PC-3 (cell line): ENCODE data around the gene ZNF101. TPM values are rescaled to one million over a fixed set of nuclear protein-coding genes. Genes with fewer than 3 reads are reported as not detected.

Experiments
- ATAC-seq: fragments of 200-7000 bp; cut with Tn5 transposase; 2 replicates; pipeline ENCODE4 v1.9.1; 2020; ENCODE audit warnings: mild to moderate bottlenecking, moderate library complexity
- BruUV-seq: library from RNA; stranded (reverse); fragments of 400-500 nt; replicated peaks from 2 replicates; lab custom pipeline; 2021; lab: Mats Ljungman, UMichigan
- CTCF ChIA-PET: fragments of 300-600 bp; sonication (Branson Sonifier 250); formaldehyde crosslinking; loops from one replicate; lab custom pipeline; 2022; ENCODE audit warnings: antibody characterized with exemption; lab: Charles Lee
- POLR2A ChIA-PET: fragments of 300-600 bp; sonication (Branson Sonifier 250); formaldehyde crosslinking; loops from one replicate; lab custom pipeline; 2022; ENCODE audit warnings: antibody characterized with exemption; ENCODE audit not compliant: unreplicated experiment; lab: Charles Lee
- DNase-seq: peaks from one replicate; pipeline ENCODE4 v3.0.0-alpha.2; 2015
- H2AFZ ChIP-seq: fragments of 300-600 bp; sonication (generic); 2 replicates; pipeline ENCODE4 v1.6.0; 2016; ENCODE audit warnings: antibody characterized with exemption, low read length
- H3F3A ChIP-seq: fragments of 300-600 bp; sonication (generic); one replicate; pipeline ENCODE4 v1.6.0; 2017; ENCODE audit warnings: antibody characterized with exemption, low read length, control low read depth, mild to moderate bottlenecking; ENCODE audit not compliant: unreplicated experiment
- H3K27ac ChIP-seq: fragments of 300-600 bp; sonication (generic); 2 replicates; pipeline ENCODE4 v1.5.1; 2016; ENCODE audit warnings: mild to moderate bottlenecking, low read length
- H3K27me3 ChIP-seq: fragments of 300-600 bp; sonication (generic); 2 replicates; pipeline ENCODE4 v1.6.1; 2016; ENCODE audit warnings: low read length, mixed read lengths
- H3K36me3 ChIP-seq: fragments of 300-600 bp; sonication (generic); 2 replicates; pipeline ENCODE4 v1.6.1; 2016; ENCODE audit warnings: low read depth, mixed run types, low read length, mixed read lengths
- H3K4me1 ChIP-seq: fragments of 300-600 bp; sonication (generic); 2 replicates; pipeline ENCODE4 v1.5.1; 2016; ENCODE audit warnings: low read length; ENCODE audit not compliant: insufficient read depth
- H3K4me2 ChIP-seq: fragments of 300-600 bp; sonication (generic); 2 replicates; pipeline ENCODE4 v1.6.0; 2016; ENCODE audit warnings: low read length
- H3K4me3 ChIP-seq: fragments of 300-600 bp; sonication (generic); 2 replicates; pipeline ENCODE4 v1.5.1; 2016; ENCODE audit warnings: mild to moderate bottlenecking, low read length, mixed read lengths
- H3K79me2 ChIP-seq: fragments of 300-600 bp; sonication (generic); 2 replicates; pipeline ENCODE4 v1.6.1; 2017; ENCODE audit warnings: low read length, mixed read lengths
- H3K9ac ChIP-seq: fragments of 300-600 bp; sonication (generic); 2 replicates; pipeline ENCODE4 v1.6.0; 2016; ENCODE audit warnings: mild to moderate bottlenecking, low read length
- H3K9me2 ChIP-seq: fragments of 300-600 bp; sonication (generic); replicated peaks from 2 replicates; pipeline ENCODE4 v1.6.1; 2016; ENCODE audit warnings: mixed run types, low read length, mixed read lengths
- H3K9me3 ChIP-seq: fragments of 300-600 bp; sonication (generic); 2 replicates; pipeline ENCODE4 v1.6.1; 2016; ENCODE audit warnings: low read length, mixed read lengths
- H4K20me1 ChIP-seq: fragments of 300-600 bp; sonication (generic); 2 replicates; pipeline ENCODE4 v1.6.1; 2016; ENCODE audit warnings: low read length, mixed read lengths
- CTCF ChIP-seq: fragments of 300-600 bp; sonication (generic); conservative IDR thresholded peaks from 2 replicates; pipeline ENCODE4 v1.5.1; 2017; ENCODE audit warnings: antibody characterized with exemption, low read depth, mild to moderate bottlenecking, low read length
- EZH2 ChIP-seq: fragments of 300-600 bp; sonication (generic); IDR thresholded peaks from one replicate; pipeline ENCODE4 v1.6.1; 2017; ENCODE audit warnings: antibody characterized with exemption, mild to moderate bottlenecking, low read length; ENCODE audit not compliant: unreplicated experiment
- EZH2phosphoT487 ChIP-seq: fragments of 300-600 bp; sonication (generic); IDR thresholded peaks from 2 replicates; pipeline ENCODE4 v1.6.1; 2018; ENCODE audit warnings: mild to moderate bottlenecking, antibody characterized with exemption, low read length, borderline replicate concordance
- intact Hi-C: fragments of 100-400 bp; cut with micrococcal nuclease; formaldehyde crosslinking; loops from 2 replicates; pipeline ENCODE4 v1.9.0; 2023
- total RNA-seq: library from RNA; depleted of rRNA; stranded (reverse); fragments of >200 nt; gene quantifications from 2 replicates; pipeline ENCODE4 v1.2.3, GENCODE V29; 2014

The ZNF101 gene
- total RNA-seq, 1 experiment from 2014 or later, result 11.0 TPM

- CTCF ChIA-PET, result no interaction called here
- no TSS peak for BruUV-seq
- H3K27me3 ChIP-seq, result no peaks in the 10 kb centered on the region
- H3K4me2 ChIP-seq, result no peak overlapping the region
- TF ChIP-seq CTCF, result no peak
- TF ChIP-seq EZH2phosphoT487, result no peak
- no peak for TF ChIP-seq EZH2
- no peak overlapping the region for H2AFZ ChIP-seq
- no peaks in the 10 kb centered on the region for H3F3A ChIP-seq
- POLR2A ChIA-PET, result no interaction called here
- DNase-seq (no peak), ATAC-seq (no peak)
- H3K9ac ChIP-seq, result no peak overlapping the region
- H3K79me2 ChIP-seq, result peaks cover 10% of the 10 kb centered on the region
- intact Hi-C loops, result no loop called here
- no peaks in the 10 kb centered on the region for H3K9me2 ChIP-seq
- H3K9me3 ChIP-seq, result no peaks in the 10 kb centered on the region
- no peak overlapping the region for H3K27ac ChIP-seq
- no peaks in the 10 kb centered on the region for H4K20me1 ChIP-seq
- no peaks in the 10 kb centered on the region for H3K4me1 ChIP-seq
- no peak overlapping the region for H3K4me3 ChIP-seq
- H3K36me3 ChIP-seq, result peaks cover 83% of the 10 kb centered on the region
These were observed 12.8 kb upstream of the ZNF101 start for GRCh38 chr19:19655641-19656343.

- no peak overlapping the region for H3K9ac ChIP-seq
- no peak overlapping the region for H3K4me2 ChIP-seq
- ChIA-PET CTCF (no interaction called here), POLR2A (no interaction called here)
- peaks cover 75% of the 10 kb centered on the region for H3K36me3 ChIP-seq
- no peak overlapping the region for H2AFZ ChIP-seq
- BruUV-seq, result no TSS peak
- H3K27me3 ChIP-seq, result no peaks in the 10 kb centered on the region
- DNase-seq, result no peak
- ATAC-seq, result no peak
- H3K27ac ChIP-seq, result no peak overlapping the region
- H3K9me3 ChIP-seq, result no peaks in the 10 kb centered on the region
- intact Hi-C loops, result no loop called here
- no peaks in the 10 kb centered on the region for H3K4me1 ChIP-seq
- TF ChIP-seq CTCF, result no peak
- TF ChIP-seq EZH2, result no peak
- no peak for TF ChIP-seq EZH2phosphoT487
- H4K20me1 ChIP-seq, result 0 out of 2 replicates have a peak, but pooled peaks cover 7% of the 10 kb centered on the region
- no peak overlapping the region for H3K4me3 ChIP-seq
- peaks cover 19% of the 10 kb centered on the region for H3K79me2 ChIP-seq
- no peaks in the 10 kb centered on the region for H3F3A ChIP-seq
- no peaks in the 10 kb centered on the region for H3K9me2 ChIP-seq
These were observed 11.9 kb upstream of the ZNF101 start for GRCh38 chr19:19656451-19657396.
